NK-92 treated with Interleukin-12 subunit alpha and Interleukin-12 subunit beta, amount 100 ng/mL, for 24 hours (cell line): Measurements from ENCODE around the gene IL17RB.

Source experiments
- DNase-seq: peaks from one replicate; lab custom pipeline; 2025; lab: John Stamatoyannopoulos, UW

IL17RB gene

DNA sequence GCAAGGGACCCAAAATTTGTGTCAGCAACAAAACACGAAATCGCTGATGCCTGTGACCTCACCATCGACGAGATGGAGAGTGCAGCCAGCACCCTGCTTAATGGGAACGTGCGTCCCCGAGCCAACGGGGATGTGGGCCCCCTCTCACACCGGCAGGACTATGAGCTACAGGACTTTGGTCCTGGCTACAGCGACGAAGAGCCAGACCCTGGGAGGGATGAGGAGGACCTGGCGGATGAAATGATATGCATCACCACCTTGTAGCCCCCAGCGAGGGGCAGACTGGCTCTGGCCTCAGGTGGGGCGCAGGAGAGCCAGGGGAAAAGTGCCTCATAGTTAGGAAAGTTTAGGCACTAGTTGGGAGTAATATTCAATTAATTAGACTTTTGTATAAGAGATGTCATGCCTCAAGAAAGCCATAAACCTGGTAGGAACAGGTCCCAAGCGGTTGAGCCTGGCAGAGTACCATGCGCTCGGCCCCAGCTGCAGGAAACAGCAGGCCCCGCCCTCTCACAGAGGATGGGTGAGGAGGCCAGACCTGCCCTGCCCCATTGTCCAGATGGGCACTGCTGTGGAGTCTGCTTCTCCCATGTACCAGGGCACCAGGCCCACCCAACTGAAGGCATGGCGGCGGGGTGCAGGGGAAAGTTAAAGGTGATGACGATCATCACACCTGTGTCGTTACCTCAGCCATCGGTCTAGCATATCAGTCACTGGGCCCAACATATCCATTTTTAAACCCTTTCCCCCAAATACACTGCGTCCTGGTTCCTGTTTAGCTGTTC, 35.0 kb upstream of the IL17RB start:
- DNase-seq: no peak

DNA sequence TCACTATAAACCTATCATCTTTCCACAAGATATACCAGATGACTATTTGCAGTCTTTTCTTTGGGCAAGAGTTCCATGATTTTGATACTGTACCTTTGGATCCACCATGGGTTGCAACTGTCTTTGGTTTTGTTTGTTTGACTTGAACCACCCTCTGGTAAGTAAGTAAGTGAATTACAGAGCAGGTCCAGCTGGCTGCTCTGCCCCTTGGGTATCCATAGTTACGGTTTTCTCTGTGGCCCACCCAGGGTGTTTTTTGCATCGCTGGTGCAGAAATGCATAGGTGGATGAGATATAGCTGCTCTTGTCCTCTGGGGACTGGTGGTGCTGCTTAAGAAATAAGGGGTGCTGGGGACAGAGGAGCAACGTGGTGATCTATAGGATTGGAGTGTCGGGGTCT, 33.9 kb upstream of the IL17RB start:
- no peak for DNase-seq

DNA sequence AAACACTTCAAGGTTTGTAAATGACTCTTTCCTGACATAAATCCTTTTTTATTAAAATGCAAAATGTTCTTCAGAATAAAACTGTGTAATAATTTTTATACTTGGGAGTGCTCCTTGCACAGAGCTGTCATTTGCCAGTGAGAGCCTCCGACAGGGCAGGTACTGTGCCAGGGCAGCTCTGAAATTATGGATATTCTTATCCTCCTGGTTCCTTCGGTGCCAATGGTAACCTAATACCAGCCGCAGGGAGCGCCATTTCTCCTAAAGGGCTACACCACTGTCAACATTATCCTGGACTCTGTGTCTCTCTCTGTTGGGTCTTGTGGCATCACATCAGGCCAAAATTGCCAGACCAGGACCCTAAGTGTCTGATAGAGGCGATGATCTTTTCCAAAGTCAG, 33.1 kb upstream of the IL17RB start:
- DNase-seq: no peak

DNA sequence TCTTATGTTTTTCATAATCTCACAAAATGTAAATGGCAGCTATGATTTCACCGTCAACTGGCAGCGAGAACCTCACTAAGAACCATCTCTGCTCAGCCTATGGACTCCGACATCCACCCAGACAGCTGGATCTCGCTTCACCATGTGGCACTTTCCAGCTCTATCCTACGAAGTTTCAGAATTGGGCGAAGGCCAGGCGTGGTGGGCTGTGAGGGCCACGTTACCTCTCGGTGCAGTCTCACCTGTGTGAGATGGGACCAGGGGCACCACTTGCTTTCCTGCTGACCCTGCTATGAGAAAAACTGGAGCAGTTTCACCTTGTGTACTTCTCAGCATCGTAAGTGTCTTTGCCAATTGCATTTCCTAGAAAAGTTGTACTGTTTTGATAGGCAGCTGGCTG, 32.5 kb upstream of the IL17RB start:
- DNase-seq: no peak

DNA sequence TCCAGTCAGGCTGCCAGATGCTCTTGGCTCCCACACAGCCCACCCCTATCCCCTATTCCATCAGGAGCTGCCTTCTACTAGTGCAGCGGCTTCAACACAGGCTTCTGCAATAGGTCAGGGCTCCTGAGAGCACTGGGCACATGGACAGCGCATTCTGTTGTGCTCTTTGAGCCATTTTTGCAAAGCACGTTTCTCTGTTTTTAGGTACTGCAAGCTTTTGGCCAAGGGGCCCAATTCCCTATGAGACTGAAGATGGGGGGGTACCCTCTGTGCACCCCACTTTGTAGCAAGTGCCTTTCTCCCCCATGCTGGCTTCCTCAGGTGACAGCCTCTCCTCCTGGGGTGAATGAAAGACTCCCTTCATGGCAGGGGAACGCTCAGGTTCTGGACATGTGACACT, 31.3 kb upstream of the IL17RB start:
- no peak for DNase-seq

DNA sequence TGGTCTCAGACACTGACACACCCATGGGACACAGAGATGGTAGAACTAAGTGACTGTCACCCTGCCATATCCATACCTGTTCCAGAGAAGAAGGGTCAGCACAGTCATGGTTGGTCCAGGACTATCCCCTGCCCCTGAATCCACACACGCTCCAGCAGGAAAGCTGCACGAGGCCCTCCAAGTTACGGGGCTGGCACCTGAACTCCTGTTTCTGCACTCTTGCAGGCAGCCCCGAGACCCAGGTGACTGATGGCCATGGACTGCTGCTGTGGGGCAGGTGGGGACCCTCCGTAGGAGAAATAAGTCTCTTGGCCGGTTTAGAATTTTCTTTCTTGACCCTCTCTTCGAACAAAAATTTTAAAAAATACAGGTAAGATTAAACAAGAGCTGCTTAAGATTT, 30.7 kb upstream of the IL17RB start:
- no peak for DNase-seq

DNA sequence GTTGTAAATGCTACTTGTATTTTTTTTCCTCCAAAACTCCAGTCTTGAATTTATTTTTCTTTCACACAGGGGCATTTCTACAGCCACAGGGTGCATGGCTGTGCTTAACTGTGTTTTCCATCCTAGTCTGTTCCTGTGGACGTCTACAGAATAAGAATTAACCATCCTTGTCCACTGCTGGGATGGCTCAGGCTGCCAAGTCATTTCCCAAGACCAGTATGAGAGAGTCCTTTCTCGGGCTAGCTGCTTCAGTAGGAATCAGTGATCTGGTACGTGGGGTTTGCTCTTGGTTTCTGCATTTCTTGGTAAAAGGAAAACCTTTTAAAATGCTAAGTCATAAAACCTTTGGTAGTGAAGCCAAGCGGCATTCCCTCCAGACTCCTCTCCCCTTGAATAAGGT, 29.9 kb upstream of the IL17RB start:
- DNase-seq: no peak

DNA sequence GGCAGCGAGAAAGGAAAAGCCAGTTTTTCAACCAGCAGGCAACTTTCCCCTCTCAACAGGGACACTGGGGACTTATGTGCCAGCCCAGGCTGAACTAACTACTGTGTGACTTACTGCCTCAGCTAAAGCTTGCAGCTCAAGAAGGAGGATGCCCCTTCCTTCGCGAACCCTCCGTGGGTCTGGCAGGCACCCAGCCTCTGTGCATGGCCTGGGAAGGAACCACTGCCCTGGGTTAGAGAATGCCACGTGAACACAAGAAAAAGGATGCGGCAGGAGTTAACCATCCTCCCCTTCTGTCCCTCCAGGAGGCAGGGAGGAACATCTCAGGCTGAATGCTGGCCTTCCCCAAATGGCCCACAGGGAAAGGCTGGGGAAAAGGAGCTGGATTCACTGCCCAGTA, 29.2 kb upstream of the IL17RB start:
- no peak for DNase-seq

DNA sequence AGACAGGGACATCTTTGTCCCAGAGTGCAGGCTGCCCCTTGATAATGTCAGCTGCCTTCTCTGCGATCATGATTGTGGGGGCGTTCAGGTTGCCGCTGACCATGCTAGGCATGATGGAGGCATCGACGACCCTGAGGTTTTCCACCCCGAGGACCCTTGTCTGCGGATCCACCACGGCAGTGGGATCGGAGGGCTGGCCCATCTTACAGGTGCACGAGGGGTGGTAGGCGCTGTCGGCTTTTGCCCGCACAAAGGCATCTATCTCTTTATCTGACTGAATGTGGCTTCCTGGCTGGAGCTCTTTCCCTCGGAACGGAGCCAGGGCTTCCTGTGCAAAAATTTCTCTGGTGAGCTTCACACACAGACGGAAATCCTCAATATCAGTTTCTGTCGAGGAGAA, 28.6 kb upstream of the IL17RB start:
- DNase-seq: no peak

DNA sequence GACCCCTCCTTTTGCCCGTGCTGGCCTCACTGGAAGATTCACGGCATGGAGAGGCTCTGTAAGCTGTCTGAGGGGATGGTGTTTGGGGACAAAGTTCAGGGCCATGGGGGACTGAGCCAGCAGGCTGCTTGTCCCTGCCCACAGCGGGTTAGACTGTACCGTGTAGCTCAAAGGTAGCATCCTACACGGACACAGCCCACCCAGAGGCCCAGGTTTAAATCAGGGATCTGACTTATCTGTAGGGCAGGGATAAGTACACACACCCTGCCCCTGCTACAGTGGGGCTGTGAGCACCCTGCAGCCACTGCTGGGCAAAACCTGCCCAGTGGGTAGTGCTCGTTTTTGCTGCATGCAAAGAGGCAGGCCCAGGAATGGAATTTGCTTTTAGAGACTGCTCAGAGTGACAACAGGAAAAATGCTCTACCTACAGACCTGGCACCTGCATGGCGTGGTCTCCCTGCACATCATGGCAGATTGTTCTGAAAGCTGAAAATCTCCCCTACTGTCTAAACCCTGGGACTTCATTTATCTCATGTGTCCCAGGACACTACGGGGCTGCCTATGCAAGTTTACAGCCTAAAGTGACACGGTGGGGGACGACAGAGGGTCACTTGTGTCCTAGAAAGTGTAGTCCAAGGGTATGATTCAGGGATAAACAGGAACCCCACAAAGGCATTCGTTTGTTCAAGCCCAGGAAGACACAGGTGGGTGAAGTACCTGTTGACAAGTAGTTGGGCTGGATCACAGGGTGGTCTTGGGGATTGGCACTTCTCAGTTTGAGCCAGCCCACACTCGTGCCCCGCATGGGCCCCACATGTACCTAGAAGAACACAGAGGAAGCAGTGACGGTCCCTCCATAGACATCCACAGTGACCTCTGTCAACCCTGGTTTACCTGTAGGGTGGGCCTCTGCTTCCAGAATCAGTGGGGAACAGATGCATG, 27.9 kb upstream of the IL17RB start:
- DNase-seq: no peak

DNA sequence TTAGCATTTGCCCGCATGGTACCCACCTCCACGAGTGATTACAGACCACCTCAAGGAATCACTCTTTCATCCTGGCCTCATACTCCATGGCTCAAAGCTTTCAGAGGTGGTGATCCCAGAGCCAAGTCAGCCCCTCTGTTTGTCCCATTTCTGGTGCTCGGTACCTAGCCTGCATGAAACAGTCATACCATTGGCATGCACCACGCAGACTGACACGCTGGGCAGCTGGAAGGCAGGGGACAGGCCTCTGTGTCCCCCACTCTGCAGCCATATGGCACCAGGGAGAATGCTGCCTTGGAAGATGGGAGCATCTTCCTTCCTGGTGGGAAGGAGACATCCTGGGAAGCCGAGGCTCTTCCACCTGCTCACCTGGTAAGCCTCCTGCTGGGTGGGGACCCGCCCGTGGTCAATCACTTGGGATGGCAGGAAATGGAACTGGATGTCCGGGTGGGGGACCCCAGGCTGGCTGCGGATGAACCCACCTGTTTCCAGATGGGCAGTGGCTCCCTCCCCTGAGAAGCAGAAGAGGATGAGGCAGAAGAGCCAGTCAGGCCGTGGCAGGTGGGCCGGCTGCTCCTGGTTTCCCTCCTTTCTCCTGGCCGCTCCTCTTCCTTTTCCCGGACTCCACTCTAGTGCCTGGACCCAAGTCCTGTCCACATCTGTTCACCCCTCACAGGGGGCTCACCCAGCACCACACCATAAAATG, 27.1 kb upstream of the IL17RB start:
- no peak for DNase-seq

DNA sequence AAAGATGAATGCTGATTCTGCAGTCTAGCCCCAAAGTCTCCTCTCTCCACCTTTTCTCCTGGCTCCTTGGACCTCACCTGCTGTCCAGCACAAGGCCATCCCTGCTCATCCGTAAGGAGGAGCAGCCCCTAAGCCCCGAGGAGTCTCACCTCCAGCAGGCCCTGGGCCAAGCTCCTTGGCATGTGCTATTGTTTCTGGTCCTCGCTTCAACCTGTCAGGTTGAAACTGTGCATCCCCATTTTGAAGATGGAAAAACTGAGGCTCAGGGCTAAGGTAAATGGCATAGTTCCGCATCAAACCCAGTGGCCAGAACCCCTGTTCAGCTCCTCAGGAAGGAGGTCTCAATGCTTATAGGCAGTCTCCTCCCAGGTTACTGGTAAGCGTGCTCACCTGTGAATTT, 26.3 kb upstream of the IL17RB start:
- DNase-seq: no peak

DNA sequence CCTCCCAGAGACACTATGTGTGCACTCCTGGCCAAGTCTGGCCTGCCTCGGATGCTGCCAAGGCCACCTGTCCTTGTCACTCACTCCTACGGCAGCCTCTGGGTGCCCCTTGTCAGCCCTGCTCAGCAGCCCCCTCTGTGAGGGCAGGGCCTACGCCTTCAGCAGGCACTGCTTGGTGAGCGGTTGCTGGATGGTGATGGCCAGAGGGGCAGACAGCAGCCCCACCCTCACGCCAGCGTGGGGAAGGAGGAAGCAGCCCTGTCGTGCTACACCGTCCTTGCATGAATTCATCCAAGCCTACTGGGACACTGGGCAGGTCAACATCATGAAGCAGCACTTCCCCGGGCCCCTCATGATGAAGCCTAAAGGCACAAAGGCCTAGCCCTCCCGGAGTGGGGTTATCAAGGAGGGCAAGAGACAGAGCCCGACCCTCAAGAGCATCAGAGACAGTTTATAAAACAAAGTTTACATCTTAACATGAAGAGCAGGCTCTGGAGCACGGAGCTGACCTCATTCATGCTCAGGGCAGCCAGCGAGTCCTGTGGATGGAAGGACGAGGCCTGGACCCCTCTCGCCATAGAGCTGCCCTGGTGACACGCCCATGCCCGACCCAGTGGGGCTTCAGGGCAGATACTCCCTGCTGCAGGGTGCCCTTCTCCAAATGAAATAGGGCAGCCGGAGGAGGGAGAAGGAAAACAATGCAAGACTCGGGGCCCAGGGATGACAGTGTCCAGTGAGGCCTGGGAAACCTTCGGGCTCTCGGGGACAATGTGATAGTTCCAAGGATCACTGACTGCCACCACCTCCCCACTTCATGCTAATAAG, 25.4 kb upstream of the IL17RB start:
- DNase-seq: no peak

DNA sequence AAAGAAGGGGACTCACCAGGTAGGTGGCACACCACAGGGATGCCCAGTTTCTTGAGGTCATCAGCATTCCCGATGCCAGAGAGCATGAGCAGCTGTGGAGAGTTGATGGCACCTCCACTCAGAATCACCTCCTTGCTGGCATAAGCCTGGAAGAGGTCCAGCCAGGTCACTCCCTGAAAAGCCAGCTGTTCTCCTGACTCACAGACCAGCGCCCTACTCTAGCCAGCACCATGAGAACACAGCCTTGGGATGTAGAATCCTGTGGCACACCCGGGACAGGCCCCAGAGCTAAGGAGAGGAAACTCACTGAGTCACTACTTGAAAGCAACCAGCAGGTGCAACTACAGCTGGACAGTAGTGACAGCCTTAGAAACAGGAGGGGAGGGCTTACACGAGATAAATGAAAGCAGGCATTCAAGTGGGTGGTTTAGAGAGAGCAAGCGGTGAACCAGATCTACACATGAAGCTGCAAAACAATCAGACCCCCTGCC, 24.7 kb upstream of the IL17RB start:
- no peak for DNase-seq

DNA sequence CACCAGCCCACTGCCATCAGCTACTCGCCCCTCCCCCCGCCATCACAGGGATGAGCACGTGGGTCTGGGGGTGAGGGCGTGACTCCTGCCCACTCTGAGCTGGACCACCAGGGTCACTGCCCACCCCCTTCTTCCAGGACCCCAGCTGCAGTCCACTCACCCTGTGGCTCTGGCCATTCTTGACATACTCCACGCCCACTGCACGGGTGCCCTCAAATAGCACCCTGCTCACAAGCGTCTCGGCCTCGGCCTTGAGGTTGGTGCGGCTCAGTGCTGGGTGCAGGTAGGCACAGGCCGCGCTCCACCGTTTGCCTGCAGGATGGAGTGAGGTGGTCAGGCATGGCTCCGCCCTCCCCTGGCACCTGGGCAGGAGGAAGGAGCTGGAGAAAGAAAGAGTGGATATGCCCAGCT, 24.0 kb upstream of the IL17RB start:
- DNase-seq: no peak

DNA sequence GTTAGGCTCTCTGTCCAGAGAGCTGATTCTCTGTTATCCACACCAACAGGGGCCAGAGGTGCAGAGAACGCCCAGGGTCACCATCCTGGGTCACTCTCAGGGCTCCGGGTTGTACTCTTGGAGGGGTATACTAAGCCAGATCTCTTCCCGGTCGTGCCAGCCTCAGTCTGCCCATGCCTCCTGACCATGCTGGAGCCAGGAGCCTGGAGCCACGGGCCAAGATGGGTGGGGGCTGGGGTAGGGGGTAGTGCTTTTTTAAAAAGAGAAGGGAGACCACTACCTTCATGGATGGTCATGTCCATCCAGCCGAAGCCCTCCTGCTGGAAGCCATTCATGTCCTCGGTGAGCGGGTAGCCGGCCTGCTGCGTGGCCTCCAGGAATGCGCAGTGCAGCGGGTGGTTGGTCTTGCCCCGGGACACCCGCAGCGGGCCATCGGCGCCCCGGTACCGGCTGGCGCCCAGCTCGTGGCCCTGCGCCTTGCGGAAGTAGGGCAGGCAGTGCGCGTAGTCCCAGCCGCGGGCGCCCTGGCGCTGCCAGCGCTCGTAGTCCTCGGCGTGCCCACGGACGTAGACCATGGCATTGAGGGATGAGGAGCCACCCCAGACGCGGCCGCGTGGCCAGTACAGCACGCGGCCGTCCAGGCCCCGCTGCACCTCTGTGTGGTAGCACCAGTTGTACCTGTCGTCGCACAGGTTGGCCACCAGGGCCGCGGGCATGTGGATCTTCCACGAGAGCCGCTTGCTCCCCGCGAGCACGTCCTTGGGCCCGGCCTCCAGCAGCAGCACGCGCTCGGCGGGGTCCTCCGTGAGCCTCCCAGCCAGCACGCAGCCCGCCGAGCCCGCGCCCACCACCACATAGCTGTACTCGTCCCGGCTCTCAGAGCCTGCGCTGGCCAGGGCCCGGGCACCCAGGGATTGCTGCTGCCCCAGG, 23.1 kb upstream of the IL17RB start:
- DNase-seq: no peak

DNA sequence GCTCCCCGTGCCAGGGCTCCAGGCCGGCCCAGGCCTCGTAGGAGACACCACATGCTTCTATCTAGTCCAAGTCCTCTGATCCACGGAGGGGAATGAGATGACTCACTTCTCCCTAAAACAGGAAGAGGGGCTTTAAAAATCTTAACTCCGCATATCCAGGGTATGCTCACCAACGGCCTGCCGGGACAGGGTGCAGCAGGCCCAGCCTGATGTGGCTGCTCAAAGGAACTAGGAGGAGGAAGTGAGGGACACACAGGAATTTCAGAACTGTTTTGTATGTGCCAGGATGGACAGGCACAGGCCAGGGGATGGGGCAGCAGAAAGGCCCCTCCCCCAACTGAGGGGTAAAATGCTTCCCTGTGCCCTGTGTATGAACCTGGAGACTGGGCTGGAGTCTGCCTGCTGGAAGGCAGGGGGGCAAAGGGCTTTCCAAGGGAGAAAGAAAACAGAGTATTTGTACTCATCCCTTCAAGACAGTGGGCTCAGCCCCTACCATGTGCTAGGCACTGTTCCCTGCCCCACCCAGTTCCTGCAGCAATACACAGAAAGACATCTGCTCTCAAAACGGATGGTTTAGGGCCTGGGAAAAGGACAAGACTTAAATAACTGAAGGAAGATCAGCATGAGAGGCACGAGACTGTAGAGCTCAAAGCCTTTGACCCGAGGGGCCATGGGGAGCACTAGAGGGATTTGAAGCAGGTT, 22.3 kb upstream of the IL17RB start:
- DNase-seq: no peak

DNA sequence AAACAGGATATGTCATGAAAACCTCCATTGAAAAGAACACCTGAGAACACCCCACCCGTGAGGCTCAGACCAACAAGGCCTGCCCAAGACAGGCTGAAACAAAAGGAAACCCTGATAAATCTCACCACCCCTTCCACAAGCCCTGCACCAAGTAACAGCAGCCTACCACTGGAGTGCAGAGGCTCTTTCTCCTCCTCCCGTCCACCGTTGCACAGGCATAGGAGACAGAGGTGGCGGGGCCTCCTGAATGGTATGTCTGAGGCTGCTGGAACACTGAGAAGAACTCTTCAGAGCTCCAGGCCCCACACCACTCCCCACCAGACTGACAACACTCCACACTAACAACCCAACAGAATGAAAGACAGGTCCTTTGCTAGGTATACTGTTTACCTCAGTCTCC, 21.6 kb upstream of the IL17RB start:
- no peak for DNase-seq

DNA sequence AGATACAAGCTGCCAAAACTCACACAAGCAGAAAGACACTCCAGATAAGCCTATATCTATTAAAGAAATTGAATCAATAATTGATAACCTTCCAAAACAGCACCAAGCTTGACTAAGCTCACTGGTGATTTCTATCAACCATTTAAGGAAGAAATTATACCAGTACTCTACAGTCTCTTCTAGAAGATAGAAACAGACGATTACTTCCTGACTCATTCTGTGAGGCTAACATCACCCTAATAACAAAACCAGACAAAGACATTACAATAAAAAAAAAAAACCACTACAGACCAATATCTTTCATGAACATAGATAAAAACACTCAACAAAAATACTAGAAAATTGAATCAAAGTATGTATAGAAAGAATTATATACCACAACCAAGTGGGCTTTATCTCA, 20.3 kb upstream of the IL17RB start:
- DNase-seq: no peak

DNA sequence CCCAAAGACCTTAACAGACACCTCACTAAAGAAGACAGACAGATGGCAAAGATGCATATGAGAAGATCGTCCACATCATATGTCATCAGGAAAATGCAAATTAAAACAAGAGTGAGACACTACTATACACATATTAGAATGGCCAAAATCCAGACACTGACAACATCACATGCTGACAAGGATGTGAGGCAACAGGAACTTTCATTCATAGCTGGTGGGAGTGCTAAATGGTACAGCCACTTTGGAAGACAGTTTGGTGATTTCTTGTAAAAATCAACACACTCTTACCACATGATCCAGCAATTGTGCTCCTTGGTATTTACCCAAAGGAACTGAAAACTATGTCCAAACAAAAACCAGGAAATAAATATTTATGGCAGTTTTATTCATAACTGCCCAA, 17.8 kb upstream of the IL17RB start:
- DNase-seq: no peak
